B cell (primary cell): ENCODE results near the gene IBA57.

Source experiments
- EZH2 ChIP-seq: IDR thresholded peaks from 2 replicates; pipeline ENCODE4 v1.6.1; 2012; ENCODE audit warnings: borderline replicate concordance, low read depth, mild to moderate bottlenecking, moderate library complexity, low read length; ENCODE audit not compliant: insufficient read depth, poor library complexity, severe bottlenecking
- TF ChIP-seq, protein P1 (sequence below): fragments of 200-600 bp; IDR thresholded peaks from one replicate; pipeline ENCODE4 v1.8.0; 2022; ENCODE audit warnings: antibody characterized with exemption, mild to moderate bottlenecking

DNA sequence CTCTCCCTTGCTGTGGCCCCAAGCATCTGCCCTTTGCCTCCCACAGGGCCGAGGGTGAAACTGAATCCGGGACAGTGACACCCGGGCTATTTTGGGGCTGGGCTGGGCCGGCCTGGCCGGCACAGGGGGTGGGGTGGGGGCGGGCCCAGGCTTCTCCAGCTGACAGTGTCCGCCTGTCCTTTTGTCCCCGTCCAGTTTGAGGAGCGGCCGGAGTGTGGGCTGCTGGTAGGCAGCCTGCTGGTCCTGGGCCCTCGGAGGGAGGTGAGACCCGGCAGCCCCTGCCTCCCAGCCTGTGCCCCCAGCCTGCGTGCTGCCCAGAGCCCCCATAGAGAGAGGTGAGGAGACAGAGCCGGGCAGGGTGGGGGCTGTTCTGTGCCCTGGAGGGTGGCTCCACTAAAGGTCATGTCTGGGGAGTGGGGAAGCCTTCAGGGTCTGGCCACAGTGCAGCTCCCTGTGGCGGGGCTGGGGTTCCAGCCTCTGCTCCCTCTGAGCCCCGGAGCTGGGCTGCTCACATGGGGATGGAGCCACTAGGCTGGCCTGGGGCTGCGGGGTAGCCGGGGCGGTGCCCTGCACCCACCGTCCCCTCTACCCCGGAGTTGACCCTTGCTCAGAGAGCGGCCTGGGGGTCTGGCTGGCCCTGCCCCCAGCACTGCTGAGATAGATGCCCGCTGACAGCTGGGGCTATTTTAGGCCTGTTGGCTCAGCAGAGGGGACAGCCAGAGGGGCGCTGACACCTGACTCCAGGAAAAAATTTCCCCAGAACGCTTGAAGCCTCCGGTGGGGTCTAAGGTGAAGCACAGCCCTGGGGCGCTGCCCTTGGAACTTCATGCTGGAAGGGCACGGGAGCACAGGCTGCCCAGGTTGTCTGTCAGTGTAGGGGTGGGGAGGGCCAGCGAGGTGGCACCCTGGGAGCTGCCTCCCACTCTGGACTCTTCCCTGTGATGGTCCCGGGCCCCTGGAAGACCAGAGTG lies 42.5 kb downstream of the IBA57 start, which contains the start of gene OBSCN:
- TF ChIP-seq, protein P1, sequence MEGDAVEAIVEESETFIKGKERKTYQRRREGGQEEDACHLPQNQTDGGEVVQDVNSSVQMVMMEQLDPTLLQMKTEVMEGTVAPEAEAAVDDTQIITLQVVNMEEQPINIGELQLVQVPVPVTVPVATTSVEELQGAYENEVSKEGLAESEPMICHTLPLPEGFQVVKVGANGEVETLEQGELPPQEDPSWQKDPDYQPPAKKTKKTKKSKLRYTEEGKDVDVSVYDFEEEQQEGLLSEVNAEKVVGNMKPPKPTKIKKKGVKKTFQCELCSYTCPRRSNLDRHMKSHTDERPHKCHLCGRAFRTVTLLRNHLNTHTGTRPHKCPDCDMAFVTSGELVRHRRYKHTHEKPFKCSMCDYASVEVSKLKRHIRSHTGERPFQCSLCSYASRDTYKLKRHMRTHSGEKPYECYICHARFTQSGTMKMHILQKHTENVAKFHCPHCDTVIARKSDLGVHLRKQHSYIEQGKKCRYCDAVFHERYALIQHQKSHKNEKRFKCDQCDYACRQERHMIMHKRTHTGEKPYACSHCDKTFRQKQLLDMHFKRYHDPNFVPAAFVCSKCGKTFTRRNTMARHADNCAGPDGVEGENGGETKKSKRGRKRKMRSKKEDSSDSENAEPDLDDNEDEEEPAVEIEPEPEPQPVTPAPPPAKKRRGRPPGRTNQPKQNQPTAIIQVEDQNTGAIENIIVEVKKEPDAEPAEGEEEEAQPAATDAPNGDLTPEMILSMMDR, result no peak
- no peak for TF ChIP-seq EZH2
